SK-N-SH (cell line): ENCODE results near the gene RGS13.

Source experiments
- EP300 ChIP-seq, 2 experiments: IDR thresholded peaks; 2 replicates each; pipeline versions ENCODE4 v1.4.0 to v1.6.1; 2012; ENCODE audit warnings: borderline replicate concordance in 1 of 2, low read depth in 1 of 2, low read length in 1 of 2
- GABPA ChIP-seq: IDR thresholded peaks from 2 replicates; pipeline ENCODE4 v1.4.0; 2012; ENCODE audit warnings: low read depth, mild to moderate bottlenecking
- MEF2A ChIP-seq: IDR thresholded peaks from 2 replicates; pipeline ENCODE4 v1.4.0; 2012; ENCODE audit warnings: low read depth, borderline replicate concordance
- TF ChIP-seq, protein P1 (sequence below): fragments of 150-350 bp; IDR thresholded peaks from 2 replicates; pipeline ENCODE4 v1.6.1; 2016; ENCODE audit warnings: mild to moderate bottlenecking, low read depth, low read length
- TF ChIP-seq, protein P2 (sequence below): fragments of 200-600 bp; sonication (generic); IDR thresholded peaks from 2 replicates; pipeline ENCODE4 v1.6.1; 2017; ENCODE audit warnings: antibody characterized with exemption, mild to moderate bottlenecking, moderate library complexity

DNA sequence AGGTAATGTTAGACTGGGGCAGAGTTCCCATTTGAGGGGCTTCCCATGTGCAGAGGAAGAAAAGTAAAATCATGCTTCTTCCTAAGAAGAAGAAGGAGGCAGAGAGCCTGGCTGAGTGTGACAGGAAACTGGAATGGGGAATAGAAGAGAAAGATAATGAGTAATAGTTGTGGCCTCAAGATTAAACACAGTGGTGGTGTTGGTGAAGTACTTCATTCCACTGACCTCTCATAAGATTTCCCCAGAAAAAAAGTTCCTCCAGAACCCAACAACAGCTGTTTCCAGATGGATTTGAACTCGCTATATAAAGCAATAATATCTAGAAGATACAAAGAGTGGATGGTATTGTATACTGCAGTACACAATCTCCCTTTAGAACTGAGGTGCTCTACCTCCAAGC lies 47.4 kb upstream of the RGS13 start:
- TF ChIP-seq EP300 (IDR thresholded peaks at IDR 0.05; ENCODE audit: borderline replicate concordance in 1 of 2, low read depth in 1 of 2, low read length in 1 of 2), result no peak
- TF ChIP-seq, protein P1, sequence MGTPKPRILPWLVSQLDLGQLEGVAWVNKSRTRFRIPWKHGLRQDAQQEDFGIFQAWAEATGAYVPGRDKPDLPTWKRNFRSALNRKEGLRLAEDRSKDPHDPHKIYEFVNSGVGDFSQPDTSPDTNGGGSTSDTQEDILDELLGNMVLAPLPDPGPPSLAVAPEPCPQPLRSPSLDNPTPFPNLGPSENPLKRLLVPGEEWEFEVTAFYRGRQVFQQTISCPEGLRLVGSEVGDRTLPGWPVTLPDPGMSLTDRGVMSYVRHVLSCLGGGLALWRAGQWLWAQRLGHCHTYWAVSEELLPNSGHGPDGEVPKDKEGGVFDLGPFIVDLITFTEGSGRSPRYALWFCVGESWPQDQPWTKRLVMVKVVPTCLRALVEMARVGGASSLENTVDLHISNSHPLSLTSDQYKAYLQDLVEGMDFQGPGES, result no peak
- TF ChIP-seq, protein P2, sequence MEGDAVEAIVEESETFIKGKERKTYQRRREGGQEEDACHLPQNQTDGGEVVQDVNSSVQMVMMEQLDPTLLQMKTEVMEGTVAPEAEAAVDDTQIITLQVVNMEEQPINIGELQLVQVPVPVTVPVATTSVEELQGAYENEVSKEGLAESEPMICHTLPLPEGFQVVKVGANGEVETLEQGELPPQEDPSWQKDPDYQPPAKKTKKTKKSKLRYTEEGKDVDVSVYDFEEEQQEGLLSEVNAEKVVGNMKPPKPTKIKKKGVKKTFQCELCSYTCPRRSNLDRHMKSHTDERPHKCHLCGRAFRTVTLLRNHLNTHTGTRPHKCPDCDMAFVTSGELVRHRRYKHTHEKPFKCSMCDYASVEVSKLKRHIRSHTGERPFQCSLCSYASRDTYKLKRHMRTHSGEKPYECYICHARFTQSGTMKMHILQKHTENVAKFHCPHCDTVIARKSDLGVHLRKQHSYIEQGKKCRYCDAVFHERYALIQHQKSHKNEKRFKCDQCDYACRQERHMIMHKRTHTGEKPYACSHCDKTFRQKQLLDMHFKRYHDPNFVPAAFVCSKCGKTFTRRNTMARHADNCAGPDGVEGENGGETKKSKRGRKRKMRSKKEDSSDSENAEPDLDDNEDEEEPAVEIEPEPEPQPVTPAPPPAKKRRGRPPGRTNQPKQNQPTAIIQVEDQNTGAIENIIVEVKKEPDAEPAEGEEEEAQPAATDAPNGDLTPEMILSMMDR, result no peak
- no peak for TF ChIP-seq GABPA
- TF ChIP-seq MEF2A, result no peak
